SU-DHL-6 (cell line): Measurements from ENCODE around the gene ELL2.

ENCODE experiments used
- H2AFZ ChIP-seq: fragments of 200-600 bp; sonication (generic); 2 replicates; pipeline ENCODE4 v1.6.1; 2014; ENCODE audit warnings: low read depth, mild to moderate bottlenecking, moderate library complexity, mixed read lengths, antibody characterized with exemption, low read length; ENCODE audit not compliant: severe bottlenecking
- H3F3A ChIP-seq: fragments of 200-600 bp; shearing (Covaris generic); 2 replicates; pipeline ENCODE4 v1.6.0; 2016; ENCODE audit warnings: antibody characterized with exemption, mild to moderate bottlenecking; ENCODE audit not compliant: insufficient read depth
- H3K27ac ChIP-seq: fragments of 200-600 bp; sonication (generic); 2 replicates; pipeline ENCODE4 v1.5.1; 2016; ENCODE audit warnings: low read depth, mild to moderate bottlenecking, low read length, moderate library complexity, mixed read lengths
- H3K27me3 ChIP-seq: fragments of 200-600 bp; sonication (generic), shearing (Covaris generic); 2 replicates; pipeline ENCODE4 v1.6.0; 2014; ENCODE audit warnings: mild to moderate bottlenecking, low read length
- H3K36me3 ChIP-seq: fragments of 200-600 bp; sonication (generic); 2 replicates; pipeline ENCODE4 v1.6.1; 2014; ENCODE audit warnings: mild to moderate bottlenecking, low read length, mixed read lengths
- H3K4me2 ChIP-seq: fragments of 300-600, 200-600 bp; shearing (Covaris generic), sonication (generic); 2 replicates; pipeline ENCODE4 v1.6.0; 2014; ENCODE audit warnings: low read length, low read depth, mild to moderate bottlenecking; ENCODE audit not compliant: poor library complexity, severe bottlenecking
- H3K4me3 ChIP-seq: fragments of 200-600 bp; sonication (generic); 2 replicates; pipeline ENCODE4 v1.5.1; 2014; ENCODE audit warnings: antibody characterized with exemption, low read length, mild to moderate bottlenecking, mixed read lengths; ENCODE audit not compliant: insufficient read depth, poor library complexity, severe bottlenecking
- H3K79me2 ChIP-seq: fragments of 200-600 bp; sonication (generic); 2 replicates; pipeline ENCODE4 v1.6.1; 2014; ENCODE audit warnings: mild to moderate bottlenecking, low read length, moderate library complexity; ENCODE audit not compliant: insufficient read depth
- H3K9ac ChIP-seq: fragments of 200-600 bp; sonication (generic); 2 replicates; pipeline ENCODE4 v1.7.0; 2014; ENCODE audit warnings: mild to moderate bottlenecking, low read length
- H3K9me2 ChIP-seq: fragments of 200-600 bp; sonication (generic); replicated peaks from 2 replicates; pipeline ENCODE4 v1.6.1; 2014; ENCODE audit warnings: low read length; ENCODE audit not compliant: insufficient read depth
- H3K9me3 ChIP-seq: fragments of 200-600 bp; sonication (generic); 2 replicates; pipeline ENCODE4 v1.6.1; 2014; ENCODE audit warnings: low read length, mixed read lengths; ENCODE audit not compliant: insufficient read depth
- H4K20me1 ChIP-seq: fragments of 200-600 bp; sonication (generic); 2 replicates; pipeline ENCODE4 v1.6.1; 2014; ENCODE audit warnings: low read depth, mild to moderate bottlenecking, antibody characterized with exemption, low read length, moderate library complexity, mixed read lengths
- CTCF ChIP-seq: fragments of 200-600 bp; sonication (generic); IDR thresholded peaks from one replicate; pipeline ENCODE4 v1.5.1; 2017; ENCODE audit warnings: antibody characterized with exemption, mild to moderate bottlenecking, low read length, moderate library complexity; ENCODE audit not compliant: insufficient read depth, poor library complexity, severe bottlenecking
- EZH2phosphoT487 ChIP-seq: fragments of 200-600 bp; sonication (generic), shearing (Covaris generic); conservative IDR thresholded peaks from 2 replicates; pipeline ENCODE4 v1.6.1; 2018; ENCODE audit warnings: mild to moderate bottlenecking, antibody characterized with exemption, low read length, moderate library complexity, mixed read lengths

ELL2 gene

GRCh38 chr5:96007051-96007450 lies 45.4 kb upstream of the ELL2 start:
- H3K9ac ChIP-seq: no peak overlapping the region
- no peaks in the 10 kb centered on the region for H3K27me3 ChIP-seq

GRCh38 chr5:96006291-96006690 lies 44.6 kb upstream of the ELL2 start:
- Histone ChIP-seq H3K4me3 (no peak overlapping the region), H3K79me2 (no peaks in the 10 kb centered on the region), H4K20me1 (no peaks in the 10 kb centered on the region), H3K9me2 (no peaks in the 10 kb centered on the region), H3K9me3 (no peaks in the 10 kb centered on the region), H3F3A (no peaks in the 10 kb centered on the region), H2AFZ (no peak overlapping the region), H3K36me3 (no peaks in the 10 kb centered on the region), H3K27ac (no peak overlapping the region), H3K4me2 (no peak overlapping the region), H3K9ac (no peak overlapping the region), H3K27me3 (no peaks in the 10 kb centered on the region)
- TF ChIP-seq EZH2phosphoT487 (no peak), CTCF (no peak)

More at GRCh38 chr5:96007051-96007450, 45.4 kb upstream of the ELL2 start:
- Histone ChIP-seq H3K9me2 (no peaks in the 10 kb centered on the region), H3K4me3 (no peak overlapping the region), H3K27ac (no peak overlapping the region), H3K4me2 (no peak overlapping the region), H3F3A (no peaks in the 10 kb centered on the region), H2AFZ (no peak overlapping the region), H3K79me2 (no peaks in the 10 kb centered on the region), H3K36me3 (no peaks in the 10 kb centered on the region), H3K9me3 (no peaks in the 10 kb centered on the region), H4K20me1 (no peaks in the 10 kb centered on the region)
- TF ChIP-seq EZH2phosphoT487 (no peak), CTCF (no peak)

- no peak overlapping the region for H3K27ac ChIP-seq
- H3K27me3 ChIP-seq: no peaks in the 10 kb centered on the region
- H3K9me2 ChIP-seq: no peaks in the 10 kb centered on the region
- TF ChIP-seq EZH2phosphoT487 (no peak), CTCF (no peak)
- H3F3A ChIP-seq: no peaks in the 10 kb centered on the region
- no peak overlapping the region for H3K4me3 ChIP-seq
- H3K9ac ChIP-seq: no peak overlapping the region
- H3K36me3 ChIP-seq: no peaks in the 10 kb centered on the region
- no peaks in the 10 kb centered on the region for H4K20me1 ChIP-seq
- no peak overlapping the region for H2AFZ ChIP-seq
- no peak overlapping the region for H3K4me2 ChIP-seq
- no peaks in the 10 kb centered on the region for H3K79me2 ChIP-seq
- H3K9me3 ChIP-seq: no peaks in the 10 kb centered on the region
Measured at GRCh38 chr5:96004754-96005153, 43.1 kb upstream of the ELL2 start.

- Histone ChIP-seq H3K4me3 (no peak overlapping the region), H3K9me3 (no peaks in the 10 kb centered on the region), H2AFZ (no peak overlapping the region), H3F3A (no peaks in the 10 kb centered on the region), H3K79me2 (no peaks in the 10 kb centered on the region), H3K4me2 (no peak overlapping the region), H4K20me1 (no peaks in the 10 kb centered on the region), H3K27me3 (no peaks in the 10 kb centered on the region), H3K36me3 (no peaks in the 10 kb centered on the region), H3K27ac (no peak overlapping the region), H3K9me2 (no peaks in the 10 kb centered on the region), H3K9ac (no peak overlapping the region)
- TF ChIP-seq EZH2phosphoT487 (no peak), CTCF (no peak)
Measured at GRCh38 chr5:96004087-96004486, 42.4 kb upstream of the ELL2 start.
